Stimulated activated CD8-positive, alpha-beta memory T cell treated with anti-CD3 and anti-CD28 coated beads, Interleukin-2, amount 100 ng/mL, for 1 hour (primary cell): Measurements from ENCODE around the gene ASAP3.
A peak's percentile ranks its signal among the peaks of the same experiment; 100 is the strongest.

Source experiments
- DNase-seq, 2 donors: peaks; one replicate each; pipeline ENCODE4 v3.0.0-alpha.2; 2020; ENCODE audit warnings: low read depth in 2 of 2

The ASAP3 gene

GRCh38 chr1:23449306-23449705 is 34.7 kb downstream of the ASAP3 start:
- DNase-seq = no peak

- no peak for DNase-seq
Measured at GRCh38 chr1:23448846-23449245, 35.1 kb downstream of the ASAP3 start.

DNA sequence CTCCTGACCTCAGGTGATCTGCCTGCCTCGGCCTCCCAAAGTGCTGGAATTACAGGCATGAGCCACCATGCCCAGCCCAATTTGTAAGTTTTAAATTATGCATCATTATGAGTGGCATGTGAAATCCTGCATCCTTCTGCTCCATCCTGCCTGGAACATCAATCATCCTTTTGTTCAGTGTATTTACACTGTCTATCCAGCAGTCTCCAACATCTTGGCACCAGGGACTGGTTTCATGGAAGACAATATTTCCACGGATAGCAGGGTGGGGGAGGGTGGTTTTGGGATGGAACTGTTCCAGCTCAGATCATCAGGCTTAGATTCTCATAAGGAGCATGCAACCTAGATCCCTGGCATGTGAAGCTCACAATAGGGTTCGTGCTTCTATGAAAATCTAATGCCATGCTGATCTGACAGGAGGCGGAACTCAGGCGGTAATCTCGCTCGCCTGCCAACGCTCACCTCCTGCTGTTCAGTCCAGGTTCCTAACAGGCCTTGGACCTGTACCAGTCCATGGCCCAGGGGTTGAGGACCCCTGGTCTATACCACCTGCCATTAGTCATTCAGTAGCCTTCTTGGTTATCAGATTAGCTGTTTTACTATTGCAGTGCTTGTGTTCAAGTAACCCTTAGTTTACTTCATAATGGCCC is 37.2 kb downstream of the ASAP3 start:
- no peak for DNase-seq

- no peak for DNase-seq
Measured at GRCh38 chr1:23444596-23445390, 39.2 kb downstream of the ASAP3 start.

DNA sequence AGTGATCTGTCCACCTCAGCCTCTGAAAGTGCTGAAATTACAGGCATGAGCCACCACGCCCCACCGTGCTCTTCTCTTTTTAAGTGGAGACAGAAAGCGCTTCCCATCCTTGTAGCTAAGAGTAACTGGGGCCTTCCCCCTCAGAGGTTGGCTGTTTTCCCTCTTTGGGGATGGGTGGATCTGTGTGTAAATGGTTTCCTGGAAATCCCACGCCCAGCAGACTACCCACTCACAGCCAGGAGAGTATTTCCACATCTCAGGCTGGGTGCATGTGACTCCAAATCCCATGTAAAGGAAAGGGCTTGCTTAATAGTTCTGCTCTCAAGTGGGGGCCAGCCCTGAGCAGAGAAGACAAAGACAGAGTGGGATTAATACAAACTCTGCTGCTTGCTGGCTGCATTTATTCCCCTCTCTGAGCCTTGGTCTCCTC is 39.9 kb downstream of the ASAP3 start:
- no peak for DNase-seq

- DNase-seq = no peak
Measured at GRCh38 chr1:23442751-23443150, 41.2 kb downstream of the ASAP3 start.

GRCh38 chr1:23441446-23442148 is 42.4 kb downstream of the ASAP3 start:
- DNase-seq = no peak

DNA sequence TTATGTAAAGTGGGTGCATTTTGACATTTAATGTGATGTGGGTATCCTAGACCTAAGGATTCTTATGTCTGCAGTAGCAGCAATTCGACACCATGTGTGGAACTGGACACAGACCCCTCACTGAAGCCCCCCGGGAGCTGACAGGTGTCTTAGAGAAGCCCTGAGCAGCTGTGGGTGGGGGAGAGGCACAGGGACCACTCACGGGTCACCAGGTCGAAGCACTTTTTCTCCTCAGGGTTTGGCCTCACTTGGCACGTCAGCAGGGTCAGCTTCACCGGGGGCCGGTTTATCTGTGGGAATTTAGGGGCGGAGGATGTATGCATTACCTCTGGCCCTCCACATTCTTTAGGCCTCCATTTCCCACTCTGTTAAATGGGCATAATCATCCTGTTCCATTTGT is 45.4 kb downstream of the ASAP3 start:
- DNase-seq = no peak

DNA sequence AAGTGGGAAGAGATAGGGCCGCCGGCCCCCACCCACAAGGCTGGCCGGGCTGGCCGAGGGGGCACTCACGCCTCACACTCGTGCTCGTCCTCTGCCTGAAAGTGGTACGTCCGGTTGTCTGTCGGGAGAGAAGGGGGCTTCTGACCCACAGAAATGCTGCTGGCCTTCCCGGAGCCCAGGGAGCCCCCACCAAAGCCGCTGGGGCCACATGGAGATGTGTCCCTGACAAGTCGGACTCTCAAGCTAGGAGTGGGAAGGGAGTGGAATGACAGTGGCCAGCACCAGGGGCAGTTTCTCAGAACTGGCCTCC is 46.7 kb downstream of the ASAP3 start:
- no peak for DNase-seq

GRCh38 chr1:23436520-23437354 is 47.2 kb downstream of the ASAP3 start:
- DNase-seq = peak in 1 of 2 donors; percentile 16

GRCh38 chr1:23434260-23434775 is 49.7 kb downstream of the ASAP3 start:
- no peak for DNase-seq

- no peak for DNase-seq
Measured at GRCh38 chr1:23433122-23433521, 50.9 kb downstream of the ASAP3 start.

DNA sequence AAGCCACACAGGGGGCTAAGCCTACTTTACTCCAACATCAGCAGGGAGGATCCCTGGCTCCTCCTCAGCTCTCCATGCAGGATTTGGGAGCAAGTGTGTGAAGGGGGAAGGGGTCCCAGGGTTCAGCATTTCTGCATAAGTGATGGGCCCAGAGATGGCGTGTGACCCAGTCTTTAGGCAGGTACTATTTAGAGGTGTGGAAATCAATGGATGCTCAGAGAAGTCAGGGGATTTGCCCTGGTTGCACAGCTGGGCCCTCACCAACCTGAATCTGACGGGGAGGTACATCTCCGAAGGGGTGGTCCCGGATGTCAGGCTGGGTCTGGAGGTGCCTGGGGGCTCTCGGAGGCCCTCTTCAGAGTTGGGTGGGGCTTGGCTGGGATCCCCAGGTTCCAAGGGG is 52.5 kb downstream of the ASAP3 start:
- no peak for DNase-seq

DNA sequence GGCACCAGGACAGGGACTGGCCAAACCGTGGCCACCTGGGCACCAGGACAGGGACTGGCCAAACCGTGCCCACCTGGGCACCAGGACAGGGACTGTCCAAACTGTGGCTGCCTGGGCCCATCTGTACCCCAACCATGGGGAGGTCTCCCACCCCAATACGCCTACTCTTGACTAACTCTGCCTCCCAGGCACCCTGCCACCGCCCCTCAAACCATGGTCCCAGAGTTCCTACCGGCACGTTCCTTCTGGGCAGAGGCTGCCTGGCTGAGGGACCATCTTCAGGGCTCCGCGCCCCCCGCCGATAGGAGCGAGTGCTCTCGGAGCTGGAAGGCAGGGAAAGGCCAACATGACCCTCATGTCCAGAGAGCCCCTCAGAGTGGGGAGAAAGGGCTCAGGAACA is 53.2 kb downstream of the ASAP3 start:
- no peak for DNase-seq

DNA sequence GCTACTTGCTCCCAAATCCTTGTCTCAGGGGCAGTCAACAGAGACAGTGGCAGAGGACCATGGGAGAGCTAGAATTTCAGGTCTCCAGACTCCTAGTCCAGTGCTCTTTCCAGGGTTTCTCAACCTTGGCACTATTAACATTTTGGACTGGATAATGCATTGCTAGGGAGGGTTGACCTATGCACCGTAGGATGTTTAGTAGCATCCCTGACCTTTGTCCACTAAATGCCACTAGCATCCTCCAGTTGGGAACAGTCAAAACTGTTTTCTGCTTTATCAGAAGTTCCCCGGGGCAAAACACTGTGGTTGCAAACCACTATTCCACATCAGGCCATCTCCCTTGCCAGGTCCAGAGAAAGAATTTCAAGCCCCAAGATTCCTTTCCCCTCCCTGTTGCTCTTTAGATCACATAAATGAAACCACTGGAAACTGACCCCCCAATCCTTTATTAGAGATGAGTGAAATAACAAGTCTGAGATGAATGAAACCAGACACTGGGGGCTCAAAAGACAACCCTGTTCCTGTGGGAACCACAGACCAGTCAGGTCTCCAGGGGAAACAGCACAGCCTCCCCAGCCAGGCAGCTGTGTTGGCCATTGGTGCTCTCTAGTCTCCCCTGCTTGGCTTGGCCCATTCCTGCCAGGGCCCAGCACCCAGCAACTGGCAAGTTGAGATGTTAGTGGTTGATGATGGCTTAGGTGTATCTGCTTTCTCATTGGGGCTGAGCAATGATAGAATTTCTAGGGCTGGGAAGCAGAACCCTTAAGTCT is 55.7 kb downstream of the ASAP3 start:
- no peak for DNase-seq

DNA sequence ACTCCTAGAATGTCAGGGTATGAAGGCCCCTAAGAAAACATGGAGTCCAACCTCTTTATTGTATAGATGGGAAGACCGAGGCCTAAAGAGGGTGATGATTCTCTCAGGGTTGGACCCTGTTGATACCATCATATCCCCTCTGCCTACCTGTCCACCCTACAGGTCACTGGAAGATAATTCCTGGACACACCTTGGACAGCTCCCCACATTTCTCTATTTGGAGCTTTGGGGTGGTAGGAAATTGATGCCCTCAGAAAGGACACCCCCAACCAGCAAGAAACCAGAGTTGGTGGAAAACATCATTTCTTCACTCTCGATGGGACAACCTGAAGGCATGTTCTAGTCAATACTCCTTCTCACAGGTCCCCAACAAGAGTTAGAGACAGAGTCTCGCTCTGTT is 56.4 kb downstream of the ASAP3 start:
- no peak for DNase-seq

DNA sequence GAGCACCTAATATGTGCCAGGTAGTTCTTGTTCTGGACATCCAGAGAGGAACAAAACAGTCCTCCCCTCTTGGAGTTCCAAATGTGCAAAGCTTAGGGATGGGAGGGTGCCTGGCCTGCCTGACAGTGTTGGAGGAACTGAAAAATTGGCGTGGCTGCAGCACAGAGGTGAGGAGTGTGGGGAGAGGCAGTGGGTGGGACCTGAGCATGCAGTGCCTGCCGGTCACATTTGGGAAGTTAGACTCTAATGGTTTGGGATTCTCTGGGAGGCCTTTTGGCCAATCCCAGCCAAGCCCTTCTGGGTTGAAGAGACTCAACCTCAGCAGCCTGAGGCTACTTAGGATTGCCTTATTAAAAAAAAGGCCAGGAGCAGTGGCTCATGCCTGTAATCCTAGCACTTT is 57.2 kb downstream of the ASAP3 start:
- no peak for DNase-seq

DNA sequence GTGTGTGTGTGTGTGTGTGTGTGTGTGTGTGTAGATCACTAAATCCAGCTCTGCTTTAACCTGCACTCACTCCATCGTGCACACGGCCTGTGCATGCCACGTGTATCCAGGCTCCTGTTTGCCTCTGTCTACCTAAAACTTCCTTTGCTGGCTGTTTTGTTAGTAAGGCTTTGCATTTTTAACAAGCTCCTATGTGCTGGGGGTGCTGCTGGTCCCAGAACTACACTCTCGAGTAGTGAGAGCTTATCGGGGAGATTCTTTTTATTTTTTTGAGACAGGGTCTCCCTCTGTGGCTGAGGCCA is 58.8 kb downstream of the ASAP3 start:
- DNase-seq = no peak

DNA sequence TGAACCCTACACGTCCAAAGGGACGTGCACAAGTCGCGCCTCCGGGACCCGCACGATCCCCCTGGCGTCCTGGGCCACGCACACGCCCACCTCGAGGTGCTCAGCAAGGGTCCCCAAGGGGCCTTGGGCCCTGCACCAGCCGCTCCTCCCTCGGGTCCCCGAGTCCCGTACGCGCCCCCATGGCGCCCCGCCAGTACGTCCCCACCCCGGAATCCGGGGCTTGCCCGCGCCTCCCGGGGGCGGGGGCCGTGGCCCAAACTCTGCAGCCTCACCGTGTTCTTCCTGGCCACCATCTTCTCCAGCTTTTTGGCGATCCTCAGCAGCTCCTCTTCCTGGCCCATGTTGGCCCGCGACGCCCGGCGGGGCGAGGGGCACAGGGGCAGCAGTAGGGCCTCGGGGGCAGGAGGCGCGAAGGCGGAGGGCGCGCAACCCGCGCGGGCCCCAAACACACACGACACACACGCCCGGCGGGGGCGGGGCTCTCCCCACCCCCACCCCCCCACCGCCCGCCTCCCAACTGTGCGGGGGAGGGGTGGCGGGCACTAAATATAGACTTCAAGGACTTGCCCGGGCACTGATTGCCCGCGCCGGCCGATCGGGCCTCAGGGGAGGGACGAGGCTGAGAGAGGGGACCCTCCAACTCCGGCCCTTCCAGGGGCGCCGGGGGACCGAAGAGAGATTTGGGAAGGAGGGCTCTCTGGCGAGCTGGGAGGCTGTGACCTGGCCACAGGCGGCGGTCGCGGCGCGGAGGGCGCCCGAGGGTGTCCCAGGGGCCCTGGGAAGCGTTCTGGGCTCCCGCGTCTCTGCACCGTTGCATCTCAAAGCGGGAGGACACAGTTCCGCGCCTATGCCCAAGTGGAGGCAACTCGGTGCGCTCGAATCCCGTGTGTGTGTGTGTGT is 59.4 kb downstream of the ASAP3 start, which contains the start of gene TCEA3:
TCEA3 (minus strand) TSS at position 456 of the 900 bp plus-strand sequence; CDS start at position 341, 115 bp downstream.
- DNase-seq = no peak
